Breast epithelium (tissue), 3 donors: ENCODE data around the gene WIZ.

ENCODE experiments used
- POLR2A ChIP-seq: fragments of 450-650 bp; IDR thresholded peaks from one replicate; pipeline ENCODE4 v1.6.1; 2016; ENCODE audit warnings: antibody characterized with exemption, mild to moderate bottlenecking, moderate library complexity
- POLR2AphosphoS5 ChIP-seq, 3 donors: sonication (generic); formaldehyde crosslinking; IDR thresholded peaks; one replicate each; pipeline ENCODE4 v1.6.1; 2017; ENCODE audit warnings: antibody characterized with exemption in 3 of 3
- TF ChIP-seq, protein P1 (sequence below), 3 donors: fragments of 450-650 bp; IDR thresholded peaks; one replicate each; pipeline ENCODE4 v1.5.1; 2016 to 2017; ENCODE audit warnings: antibody characterized with exemption in 3 of 3, mild to moderate bottlenecking in 3 of 3, moderate library complexity in 3 of 3

GRCh38 chr19:15439821-15440641 is 9.7 kb downstream of the WIZ start:
- TF ChIP-seq, protein P1, sequence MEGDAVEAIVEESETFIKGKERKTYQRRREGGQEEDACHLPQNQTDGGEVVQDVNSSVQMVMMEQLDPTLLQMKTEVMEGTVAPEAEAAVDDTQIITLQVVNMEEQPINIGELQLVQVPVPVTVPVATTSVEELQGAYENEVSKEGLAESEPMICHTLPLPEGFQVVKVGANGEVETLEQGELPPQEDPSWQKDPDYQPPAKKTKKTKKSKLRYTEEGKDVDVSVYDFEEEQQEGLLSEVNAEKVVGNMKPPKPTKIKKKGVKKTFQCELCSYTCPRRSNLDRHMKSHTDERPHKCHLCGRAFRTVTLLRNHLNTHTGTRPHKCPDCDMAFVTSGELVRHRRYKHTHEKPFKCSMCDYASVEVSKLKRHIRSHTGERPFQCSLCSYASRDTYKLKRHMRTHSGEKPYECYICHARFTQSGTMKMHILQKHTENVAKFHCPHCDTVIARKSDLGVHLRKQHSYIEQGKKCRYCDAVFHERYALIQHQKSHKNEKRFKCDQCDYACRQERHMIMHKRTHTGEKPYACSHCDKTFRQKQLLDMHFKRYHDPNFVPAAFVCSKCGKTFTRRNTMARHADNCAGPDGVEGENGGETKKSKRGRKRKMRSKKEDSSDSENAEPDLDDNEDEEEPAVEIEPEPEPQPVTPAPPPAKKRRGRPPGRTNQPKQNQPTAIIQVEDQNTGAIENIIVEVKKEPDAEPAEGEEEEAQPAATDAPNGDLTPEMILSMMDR (IDR thresholded peaks at IDR 0.05): no peak
- TF ChIP-seq POLR2A (no peak), POLR2AphosphoS5 (IDR thresholded peaks at IDR 0.05) (no peak)
